Endothelial cell of umbilical vein (primary cell): ENCODE data around the gene OSBPL5. TPM values are rescaled to one million over a fixed set of nuclear protein-coding genes. Genes with fewer than 3 reads are reported as not detected.

Experiments
- BruUV-seq: library from RNA; stranded (reverse); fragments of 400-500 nt; replicated peaks from 2 replicates; lab custom pipeline; 2021; lab: Mats Ljungman, UMichigan
- CTCF ChIA-PET: fragments of 300-600, 350-600 bp; sonication (Branson Sonifier 250); formaldehyde crosslinking; loops from one replicate; lab custom pipeline; 2021; ENCODE audit warnings: antibody characterized with exemption, inconsistent platforms; lab: Charles Lee
- POLR2A ChIA-PET: fragments of 300-600, 350-600 bp; sonication (Branson Sonifier 250); formaldehyde crosslinking; loops from one replicate; lab custom pipeline; 2021; ENCODE audit warnings: antibody characterized with exemption, inconsistent platforms; lab: Charles Lee
- DNase-seq: peaks from one replicate; pipeline ENCODE4 v3.0.0-alpha.2; 2011; ENCODE audit warnings: low read depth, low spot score
- FAIRE-seq: peaks from 2 replicates; lab custom pipeline; 2011; peaks lifted over from hg19 to GRCh38; lab: Jason Lieb, UNC
- H2AFZ ChIP-seq: 2 replicates; pipeline ENCODE4 v1.6.0; 2012; ENCODE audit warnings: low read depth, low read length, control low read depth, inconsistent platforms
- H3K27ac ChIP-seq: 2 replicates; pipeline ENCODE4 v1.5.1; 2011; ENCODE audit warnings: low read depth, mild to moderate bottlenecking, control low read depth, low read length, moderate library complexity; ENCODE audit not compliant: insufficient read depth
- H3K27me3 ChIP-seq, 2 experiments: 2 replicates each; pipeline versions ENCODE4 v1.6.0 to v1.6.1; 2011; ENCODE audit warnings: low read length in 2 of 2, mixed read lengths in 1 of 2; ENCODE audit not compliant: control insufficient read depth in 2 of 2, insufficient read depth in 2 of 2
- H3K36me3 ChIP-seq, 2 experiments: 2 replicates in 1 of 2; 3 replicates in 1 of 2; pipeline ENCODE4 v1.5.1; 2011; ENCODE audit warnings: low read length in 2 of 2, mild to moderate bottlenecking in 1 of 2, moderate library complexity in 1 of 2; ENCODE audit not compliant: control insufficient read depth in 2 of 2, insufficient read depth in 2 of 2; ENCODE audit errors: extremely low read depth in 1 of 2
- H3K4me1 ChIP-seq: 3 replicates; pipeline ENCODE4 v1.5.1; 2011; ENCODE audit warnings: mild to moderate bottlenecking, low read length; ENCODE audit not compliant: control insufficient read depth, insufficient read depth; ENCODE audit errors: extremely low read depth
- H3K4me2 ChIP-seq: 2 replicates; pipeline ENCODE4 v1.6.1; 2011; ENCODE audit warnings: low read length, control low read depth, mixed read lengths; ENCODE audit not compliant: insufficient read depth
- H3K4me3 ChIP-seq, 3 experiments: fragments of 200-600 bp in 1 of 3; sonication (generic), shearing (Covaris generic) in 1 of 3; replicated peaks in 1 of 3; 2 replicates each; pipeline ENCODE4 v1.5.1; 2011 to 2016; ENCODE audit warnings: control low read depth in 3 of 3, low read length in 3 of 3, mild to moderate bottlenecking in 2 of 3, inconsistent platforms in 1 of 3, low read depth in 1 of 3, moderate library complexity in 1 of 3; ENCODE audit not compliant: insufficient read depth in 1 of 3
- H3K79me2 ChIP-seq: 2 replicates; pipeline ENCODE4 v1.6.0; 2012; ENCODE audit warnings: low read length, inconsistent platforms; ENCODE audit not compliant: control insufficient read depth, insufficient read depth
- H3K9ac ChIP-seq: replicated peaks from 2 replicates; pipeline ENCODE3; 2011; ENCODE audit warnings: low read length, control low read depth; ENCODE audit not compliant: insufficient read depth; ENCODE audit errors: extremely low read depth
- H3K9me1 ChIP-seq: replicated peaks from 3 replicates; pipeline ENCODE4 v1.6.0; 2011; ENCODE audit warnings: mild to moderate bottlenecking, low read length; ENCODE audit not compliant: control insufficient read depth, insufficient read depth; ENCODE audit errors: extremely low read depth
- H3K9me3 ChIP-seq: replicated peaks from 2 replicates; pipeline ENCODE4 v1.5.1; 2012; ENCODE audit warnings: low read length, inconsistent platforms; ENCODE audit not compliant: control insufficient read depth, insufficient read depth
- H4K20me1 ChIP-seq: replicated peaks from 2 replicates; pipeline ENCODE3; 2011; ENCODE audit warnings: mild to moderate bottlenecking, low read length; ENCODE audit not compliant: control insufficient read depth, insufficient read depth; ENCODE audit errors: extremely low read depth
- CTCF ChIP-seq, 2 donors: IDR thresholded peaks; 1 replicate in 1 of 2; 2 replicates in 1 of 2; pipeline ENCODE4 v1.5.1; 2011; ENCODE audit warnings: low read length in 2 of 2, mild to moderate bottlenecking in 2 of 2, moderate library complexity in 2 of 2, control low read depth in 1 of 2, inconsistent platforms in 1 of 2, low read depth in 1 of 2; ENCODE audit not compliant: insufficient read depth in 1 of 2; ENCODE audit errors: extremely low read depth in 1 of 2
- EZH2 ChIP-seq: IDR thresholded peaks from 2 replicates; pipeline ENCODE4 v1.6.1; 2012; ENCODE audit warnings: borderline replicate concordance, low read depth, mild to moderate bottlenecking, moderate library complexity, low read length, inconsistent platforms; ENCODE audit not compliant: severe bottlenecking
- FOS ChIP-seq: IDR thresholded peaks from 2 replicates; pipeline ENCODE4 v1.6.1; 2011; ENCODE audit warnings: mild to moderate bottlenecking, low read length, moderate library complexity, borderline replicate concordance; ENCODE audit not compliant: insufficient read depth
- GATA2 ChIP-seq: IDR thresholded peaks from 2 replicates; pipeline ENCODE4 v1.7.0; 2011; ENCODE audit warnings: low read depth, mild to moderate bottlenecking, moderate library complexity, mixed read lengths, low read length; ENCODE audit not compliant: insufficient read length, insufficient read depth
- JUN ChIP-seq: IDR thresholded peaks from 2 replicates; pipeline ENCODE4 v1.6.1; 2011; ENCODE audit warnings: borderline replicate concordance, low read depth; ENCODE audit not compliant: insufficient read length, insufficient read depth
- MAX ChIP-seq: IDR thresholded peaks from 2 replicates; pipeline ENCODE4 v1.6.1; 2011; ENCODE audit not compliant: insufficient read depth, insufficient read length
- MYC ChIP-seq: IDR thresholded peaks from one replicate; pipeline ENCODE4 v1.6.1; 2011; ENCODE audit warnings: mild to moderate bottlenecking, low read depth, low read length
- POLR2A ChIP-seq: IDR thresholded peaks from 2 replicates; pipeline ENCODE4 v1.6.1; 2012; ENCODE audit warnings: low read depth, mild to moderate bottlenecking, control low read depth, low read length
- POLR2AphosphoS5 ChIP-seq: IDR thresholded peaks from 2 replicates; pipeline ENCODE4 v1.6.1; 2012; ENCODE audit warnings: low read depth, mild to moderate bottlenecking, control low read depth, low read length, moderate library complexity; ENCODE audit not compliant: insufficient read depth
- dilution Hi-C: fragments of 300-500 bp; cut with MboI; formaldehyde crosslinking; loops from one replicate; pipeline ENCODE4 v1.15.0; 2019; ENCODE audit warnings: low sequenced_read_pairs; ENCODE audit not compliant: extremely low pct_ligation_motif_present
- intact Hi-C: fragments of 100-400 bp; cut with micrococcal nuclease; formaldehyde crosslinking; loops from one replicate; pipeline ENCODE4 v1.10.0; 2022
- polyA plus RNA-seq, 4 experiments: library from polyadenylated mRNA; depleted of rRNA in 3 of 4; stranded (reverse) in 3 of 4; unstranded in 1 of 4; fragments of >200 nt; gene quantifications; 2 replicates each; pipeline versions ENCODE4 v1.2.1 to v1.2.3, GENCODE V29; 2011 to 2012; ENCODE audit warnings: missing spikeins in 1 of 4
- total RNA-seq: library from RNA; stranded (reverse); gene quantifications from 2 replicates; pipeline ENCODE4 v1.2.3, GENCODE V29; 2021

Gene OSBPL5
- total and polyA plus RNA-seq, 2 donors (not counting 3 experiments of a cell fraction or from before 2014, with no cell fraction given): 8.7 to 37.7 TPM

GRCh38 chr11:3088806-3089205 lies 76.3 kb downstream of the OSBPL5 start:
- Histone ChIP-seq H3K27me3 (no peaks in the 10 kb centered on the region), H2AFZ (no peak overlapping the region), H3K4me3 (no peak overlapping the region), H4K20me1 (no peaks in the 10 kb centered on the region), H3K9ac (no peak overlapping the region), H3K4me1 (no peaks in the 10 kb centered on the region), H3K79me2 (no peaks in the 10 kb centered on the region), H3K27ac (no peak overlapping the region), H3K9me3 (no peaks in the 10 kb centered on the region), H3K4me2 (no peak overlapping the region), H3K36me3 (no peaks in the 10 kb centered on the region), H3K9me1 (no peaks in the 10 kb centered on the region)
- POLR2A ChIA-PET: no interaction called here
- FAIRE-seq: no peak
- dilution Hi-C loops (no loop called here), intact Hi-C loops (no loop called here)
- no TSS peak for BruUV-seq
- no peak for DNase-seq
- TF ChIP-seq FOS: no peak
- no peak for TF ChIP-seq GATA2
- TF ChIP-seq POLR2AphosphoS5: no peak
- TF ChIP-seq MAX: no peak
- no peak for TF ChIP-seq MYC
- no peak for TF ChIP-seq EZH2
- no peak for TF ChIP-seq JUN
- no peak for TF ChIP-seq CTCF (IDR thresholded peaks at IDR 0.05; ENCODE audit: extremely low read depth in 1 of 2, insufficient read depth in 1 of 2, low read depth in 1 of 2, low read length in 2 of 2)
- TF ChIP-seq POLR2A: no peak
- CTCF ChIA-PET: interaction anchor here (0.9 to 5.7 kb wide), 2 partner anchors 39 to 51 kb away, joined by 5 to 183 read pairs; no protein-coding TSS in a partner anchor
